Testis (tissue), 2 donors: Measurements from ENCODE around the gene MED12L.

Experiments used
- POLR2A ChIP-seq: fragments of 450-650 bp; IDR thresholded peaks from one replicate; pipeline ENCODE4 v1.6.1; 2017; ENCODE audit warnings: antibody characterized with exemption, mild to moderate bottlenecking, moderate library complexity
- TF ChIP-seq, protein P1 (sequence below), 3 experiments: fragments of 450-650 bp in 2 of 3; fragments of 200-600 bp in 1 of 3; sonication (generic) in 1 of 3; IDR thresholded peaks; one replicate each; pipeline ENCODE4 v1.5.1; 2016 to 2019; ENCODE audit warnings: antibody characterized with exemption in 3 of 3, mild to moderate bottlenecking in 2 of 3, moderate library complexity in 1 of 3

DNA sequence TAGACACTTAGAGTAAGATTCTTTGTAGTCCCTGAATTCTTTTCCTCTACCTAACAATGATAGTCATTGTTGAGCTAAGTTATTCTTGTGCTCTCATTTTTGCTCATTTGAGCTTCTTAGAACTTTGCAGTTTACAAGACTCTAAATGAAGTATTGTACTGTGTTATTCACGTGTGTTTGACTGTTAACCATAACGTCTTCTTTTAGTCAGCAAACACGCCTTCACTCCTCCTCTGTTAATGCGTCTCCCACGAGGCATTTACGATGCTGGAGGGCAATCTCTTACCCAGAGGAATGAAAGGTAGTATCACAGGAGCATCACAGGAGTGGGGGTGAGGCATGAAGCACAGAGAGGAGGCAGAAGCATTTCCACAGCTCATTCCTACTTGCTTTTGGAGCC, 207.7 kb downstream of the MED12L start:
- TF ChIP-seq, protein P1, sequence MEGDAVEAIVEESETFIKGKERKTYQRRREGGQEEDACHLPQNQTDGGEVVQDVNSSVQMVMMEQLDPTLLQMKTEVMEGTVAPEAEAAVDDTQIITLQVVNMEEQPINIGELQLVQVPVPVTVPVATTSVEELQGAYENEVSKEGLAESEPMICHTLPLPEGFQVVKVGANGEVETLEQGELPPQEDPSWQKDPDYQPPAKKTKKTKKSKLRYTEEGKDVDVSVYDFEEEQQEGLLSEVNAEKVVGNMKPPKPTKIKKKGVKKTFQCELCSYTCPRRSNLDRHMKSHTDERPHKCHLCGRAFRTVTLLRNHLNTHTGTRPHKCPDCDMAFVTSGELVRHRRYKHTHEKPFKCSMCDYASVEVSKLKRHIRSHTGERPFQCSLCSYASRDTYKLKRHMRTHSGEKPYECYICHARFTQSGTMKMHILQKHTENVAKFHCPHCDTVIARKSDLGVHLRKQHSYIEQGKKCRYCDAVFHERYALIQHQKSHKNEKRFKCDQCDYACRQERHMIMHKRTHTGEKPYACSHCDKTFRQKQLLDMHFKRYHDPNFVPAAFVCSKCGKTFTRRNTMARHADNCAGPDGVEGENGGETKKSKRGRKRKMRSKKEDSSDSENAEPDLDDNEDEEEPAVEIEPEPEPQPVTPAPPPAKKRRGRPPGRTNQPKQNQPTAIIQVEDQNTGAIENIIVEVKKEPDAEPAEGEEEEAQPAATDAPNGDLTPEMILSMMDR (IDR thresholded peaks at IDR 0.05): no peak
- no peak for TF ChIP-seq POLR2A
